Bronchial epithelial cell (primary cell): ENCODE results near the gene SPAG8. TPM values are rescaled to one million over a fixed set of nuclear protein-coding genes. Genes with fewer than 3 reads are reported as not detected.
A peak's percentile ranks its signal among the peaks of the same experiment; 100 is the strongest.

Experiments used
- DNase-seq: peaks from one replicate; pipeline ENCODE4 v3.0.0-alpha.2; 2010; ENCODE audit warnings: low read depth
- FAIRE-seq: peaks from 2 replicates; lab custom pipeline; 2011; peaks lifted over from hg19 to GRCh38; lab: Jason Lieb, UNC
- H3K27me3 ChIP-seq: 2 replicates; pipeline ENCODE4 v1.5.1; 2011; ENCODE audit warnings: low read length; ENCODE audit not compliant: control insufficient read depth, insufficient read depth
- H3K36me3 ChIP-seq: 2 replicates; pipeline ENCODE4 v1.5.1; 2011; ENCODE audit warnings: low read length; ENCODE audit not compliant: control insufficient read depth, insufficient read depth
- H3K4me3 ChIP-seq: 2 replicates; pipeline ENCODE4 v1.5.1; 2011; ENCODE audit warnings: mild to moderate bottlenecking, low read depth, low read length, control low read depth
- total RNA-seq: library from RNA; depleted of rRNA; stranded (reverse); fragments of >200 nt; gene quantifications from 2 replicates; pipeline ENCODE4 v1.2.1, GENCODE V29; 2014
- TF ChIP-seq, protein P1 (sequence below): IDR thresholded peaks from 2 replicates; pipeline ENCODE4 v1.5.1; 2011; ENCODE audit warnings: mild to moderate bottlenecking, moderate library complexity, low read length, control low read depth, inconsistent platforms; ENCODE audit not compliant: insufficient read depth, severe bottlenecking

Gene SPAG8
- total RNA-seq, 1 donor from 2014 or later, result 0.26 TPM

DNA sequence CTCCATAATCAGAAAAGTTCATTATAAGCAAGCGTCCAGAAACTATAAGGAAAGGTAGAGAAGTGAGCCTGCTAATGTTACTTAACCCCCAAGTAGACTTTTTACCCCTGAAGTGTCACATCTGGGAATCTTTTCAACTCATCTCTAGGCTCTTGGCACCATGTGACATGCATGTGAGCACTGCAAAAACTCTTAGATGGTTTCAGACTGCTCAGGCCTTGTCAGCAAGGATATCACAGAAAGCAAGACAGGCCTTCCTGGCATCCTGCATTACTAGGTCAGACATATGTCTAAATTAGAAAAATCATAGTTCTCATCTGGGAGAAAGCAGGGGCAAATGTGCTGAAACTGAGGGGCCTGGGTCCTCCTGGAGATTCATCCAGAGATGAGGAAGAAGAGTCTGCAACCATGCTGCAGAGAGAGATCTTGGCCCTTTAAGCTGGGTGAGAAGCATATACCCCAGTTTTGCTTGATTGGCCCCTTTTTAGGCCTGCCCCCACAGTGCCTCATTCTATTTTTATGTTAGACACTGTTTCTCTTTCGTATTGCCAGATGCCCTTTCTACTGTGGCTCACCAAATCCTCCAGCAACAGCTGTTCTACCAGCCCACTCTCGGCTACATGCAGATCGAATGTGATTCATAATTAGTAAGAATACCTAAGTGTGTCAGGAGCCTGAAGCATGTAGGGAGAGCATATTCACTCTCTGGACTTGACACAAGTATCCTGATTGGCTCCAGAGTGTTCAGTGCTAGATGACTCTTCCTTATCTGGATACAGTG, 35.9 kb upstream of the SPAG8 start:
- TF ChIP-seq, protein P1, sequence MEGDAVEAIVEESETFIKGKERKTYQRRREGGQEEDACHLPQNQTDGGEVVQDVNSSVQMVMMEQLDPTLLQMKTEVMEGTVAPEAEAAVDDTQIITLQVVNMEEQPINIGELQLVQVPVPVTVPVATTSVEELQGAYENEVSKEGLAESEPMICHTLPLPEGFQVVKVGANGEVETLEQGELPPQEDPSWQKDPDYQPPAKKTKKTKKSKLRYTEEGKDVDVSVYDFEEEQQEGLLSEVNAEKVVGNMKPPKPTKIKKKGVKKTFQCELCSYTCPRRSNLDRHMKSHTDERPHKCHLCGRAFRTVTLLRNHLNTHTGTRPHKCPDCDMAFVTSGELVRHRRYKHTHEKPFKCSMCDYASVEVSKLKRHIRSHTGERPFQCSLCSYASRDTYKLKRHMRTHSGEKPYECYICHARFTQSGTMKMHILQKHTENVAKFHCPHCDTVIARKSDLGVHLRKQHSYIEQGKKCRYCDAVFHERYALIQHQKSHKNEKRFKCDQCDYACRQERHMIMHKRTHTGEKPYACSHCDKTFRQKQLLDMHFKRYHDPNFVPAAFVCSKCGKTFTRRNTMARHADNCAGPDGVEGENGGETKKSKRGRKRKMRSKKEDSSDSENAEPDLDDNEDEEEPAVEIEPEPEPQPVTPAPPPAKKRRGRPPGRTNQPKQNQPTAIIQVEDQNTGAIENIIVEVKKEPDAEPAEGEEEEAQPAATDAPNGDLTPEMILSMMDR, result no peak
- Histone ChIP-seq H3K4me3 (no peak overlapping the region), H3K27me3 (peaks cover 7% of the 10 kb centered on the region), H3K36me3 (no peaks in the 10 kb centered on the region)
- DNase-seq (peak; percentile 98), FAIRE-seq (peak; percentile 68)

GRCh38 chr9:35845824-35846771, 34.0 kb upstream of the SPAG8 start:
- FAIRE-seq (no peak), DNase-seq (no peak)
- Histone ChIP-seq H3K27me3 (no peaks in the 10 kb centered on the region), H3K36me3 (no peaks in the 10 kb centered on the region), H3K4me3 (no peak overlapping the region)
- TF ChIP-seq, protein P1, result no peak

DNA sequence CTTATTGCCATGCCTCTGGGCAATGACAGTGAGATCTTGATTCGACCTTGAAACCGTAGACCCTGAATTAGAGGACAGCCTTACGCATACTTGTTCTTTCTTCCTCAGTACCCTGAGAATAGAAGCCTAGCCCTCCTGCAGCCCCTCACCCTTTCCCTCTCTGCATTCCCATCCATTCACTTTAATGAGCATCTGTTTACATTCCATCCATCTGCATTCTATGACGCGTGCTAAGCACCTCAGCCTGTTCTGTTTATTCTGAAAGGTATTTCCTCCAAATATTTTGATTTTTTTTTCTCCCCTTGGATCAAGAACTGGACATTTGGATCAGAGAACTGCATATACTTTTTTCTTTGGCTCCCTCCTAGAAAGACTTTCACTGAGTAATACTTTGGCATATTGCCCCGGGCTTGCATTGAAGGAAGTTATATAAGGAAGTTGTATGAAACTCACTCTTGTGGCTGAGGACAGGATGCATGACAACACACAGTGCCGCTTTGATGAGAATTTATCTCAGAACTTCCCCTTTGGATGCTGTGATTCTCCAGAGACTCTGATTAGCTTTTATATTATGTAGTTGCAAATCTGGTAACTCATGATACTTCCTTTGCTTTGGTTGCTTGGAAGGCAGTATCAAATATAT, 32.7 kb upstream of the SPAG8 start:
- peak; percentile 90 for DNase-seq
- no peaks in the 10 kb centered on the region for H3K27me3 ChIP-seq
- FAIRE-seq, result no peak

GRCh38 chr9:35842795-35843194, 30.7 kb upstream of the SPAG8 start:
- TF ChIP-seq, protein P1, result no peak
- FAIRE-seq (no peak), DNase-seq (no peak)
- H3K27me3 ChIP-seq, result no peaks in the 10 kb centered on the region
- H3K36me3 ChIP-seq, result no peaks in the 10 kb centered on the region
- no peak overlapping the region for H3K4me3 ChIP-seq

More for the DNA sequence above, 32.7 kb upstream of the SPAG8 start:
- no peaks in the 10 kb centered on the region for H3K36me3 ChIP-seq
- H3K4me3 ChIP-seq, result no peak overlapping the region
- TF ChIP-seq, protein P1, result no peak

DNA sequence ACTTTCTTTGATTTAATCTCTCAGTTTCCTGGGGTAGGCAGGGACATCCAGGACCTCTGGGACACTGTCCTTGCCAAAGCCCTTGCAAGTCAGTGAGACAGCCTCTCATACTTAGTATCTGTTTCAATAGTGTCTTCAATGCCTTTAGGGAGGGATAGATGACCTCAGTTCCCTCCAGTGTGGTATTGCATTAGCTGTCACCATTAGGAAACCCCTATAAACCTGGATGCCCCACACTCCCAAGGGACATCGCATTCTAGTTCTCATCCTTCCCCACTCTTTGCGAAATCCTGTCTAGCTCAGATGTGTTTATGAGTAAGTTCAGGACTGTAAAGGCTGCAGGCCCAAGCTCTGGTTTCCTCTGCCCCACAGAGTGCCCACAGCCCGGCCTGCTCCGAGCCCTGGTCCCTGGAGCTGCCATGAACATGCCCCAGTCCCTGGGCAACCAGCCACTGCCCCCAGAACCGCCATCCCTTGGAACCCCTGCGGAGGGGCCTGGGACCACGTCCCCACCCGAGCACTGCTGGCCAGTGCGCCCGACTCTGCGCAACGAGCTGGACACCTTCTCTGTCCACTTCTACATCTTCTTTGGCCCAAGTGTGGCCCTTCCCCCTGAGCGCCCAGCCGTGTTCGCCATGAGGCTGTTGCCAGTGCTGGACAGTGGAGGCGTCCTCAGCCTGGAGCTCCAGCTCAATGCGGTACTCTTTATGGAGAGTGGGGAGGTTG, 30.1 kb upstream of the SPAG8 start:
- TF ChIP-seq, protein P1, result no peak
- no peak for DNase-seq
- Histone ChIP-seq H3K36me3 (no peaks in the 10 kb centered on the region), H3K27me3 (no peaks in the 10 kb centered on the region), H3K4me3 (no peak overlapping the region)
- FAIRE-seq, result no peak
